GM12873 (cell line): ENCODE results near the gene ARFGAP2.

ENCODE experiments used
- TF ChIP-seq, protein P1 (sequence below): IDR thresholded peaks from 2 replicates; pipeline ENCODE4 v1.5.1; 2012; ENCODE audit warnings: low read depth, mild to moderate bottlenecking, moderate library complexity, low read length, control low read depth; ENCODE audit not compliant: insufficient read depth; ENCODE audit errors: missing control alignments

ARFGAP2 gene

GRCh38 chr11:47125083-47125482 is 51.6 kb downstream of the ARFGAP2 start:
- TF ChIP-seq, protein P1, sequence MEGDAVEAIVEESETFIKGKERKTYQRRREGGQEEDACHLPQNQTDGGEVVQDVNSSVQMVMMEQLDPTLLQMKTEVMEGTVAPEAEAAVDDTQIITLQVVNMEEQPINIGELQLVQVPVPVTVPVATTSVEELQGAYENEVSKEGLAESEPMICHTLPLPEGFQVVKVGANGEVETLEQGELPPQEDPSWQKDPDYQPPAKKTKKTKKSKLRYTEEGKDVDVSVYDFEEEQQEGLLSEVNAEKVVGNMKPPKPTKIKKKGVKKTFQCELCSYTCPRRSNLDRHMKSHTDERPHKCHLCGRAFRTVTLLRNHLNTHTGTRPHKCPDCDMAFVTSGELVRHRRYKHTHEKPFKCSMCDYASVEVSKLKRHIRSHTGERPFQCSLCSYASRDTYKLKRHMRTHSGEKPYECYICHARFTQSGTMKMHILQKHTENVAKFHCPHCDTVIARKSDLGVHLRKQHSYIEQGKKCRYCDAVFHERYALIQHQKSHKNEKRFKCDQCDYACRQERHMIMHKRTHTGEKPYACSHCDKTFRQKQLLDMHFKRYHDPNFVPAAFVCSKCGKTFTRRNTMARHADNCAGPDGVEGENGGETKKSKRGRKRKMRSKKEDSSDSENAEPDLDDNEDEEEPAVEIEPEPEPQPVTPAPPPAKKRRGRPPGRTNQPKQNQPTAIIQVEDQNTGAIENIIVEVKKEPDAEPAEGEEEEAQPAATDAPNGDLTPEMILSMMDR, result no peak

- TF ChIP-seq, protein P1, result no peak
Measured at GRCh38 chr11:47124675-47125074, 52.0 kb downstream of the ARFGAP2 start.

DNA sequence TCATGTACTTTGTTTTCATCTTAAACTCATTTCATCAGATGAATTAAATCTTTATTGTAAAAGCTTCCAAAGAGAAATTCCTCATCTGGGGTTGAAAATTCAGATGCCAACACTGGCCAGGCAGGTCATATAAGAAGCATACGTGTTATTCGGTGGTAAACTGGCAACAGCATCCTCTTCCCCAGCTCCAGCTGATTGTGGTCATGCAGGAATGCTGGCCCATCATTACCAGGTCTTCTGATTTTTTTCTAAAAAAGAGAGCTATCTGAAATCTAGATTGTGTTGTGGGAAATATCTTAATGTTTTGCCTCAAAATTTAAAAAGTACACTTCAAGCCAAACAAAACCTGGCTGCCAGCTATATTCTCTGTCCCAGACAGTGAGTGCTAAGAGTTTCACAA is 53.6 kb downstream of the ARFGAP2 start:
- TF ChIP-seq, protein P1, result no peak

DNA sequence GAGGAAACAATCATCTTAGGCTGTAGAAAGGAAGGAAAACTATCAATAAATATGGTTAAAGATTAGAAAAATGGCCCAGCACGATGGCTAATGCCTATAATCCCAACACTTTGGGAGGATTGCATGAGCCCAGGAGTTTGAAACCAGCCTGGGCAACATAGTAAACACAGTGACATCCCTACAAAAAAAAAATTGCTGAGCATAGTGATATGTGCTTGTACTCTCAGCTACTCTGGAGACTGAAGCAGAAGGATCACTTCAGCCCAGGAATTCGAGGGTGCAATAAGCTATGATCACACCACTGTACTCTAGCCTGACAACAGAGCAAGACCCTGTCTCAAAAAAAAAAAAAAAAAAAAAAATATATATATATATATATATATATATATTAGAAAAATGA is 54.9 kb downstream of the ARFGAP2 start:
- TF ChIP-seq, protein P1, result no peak

DNA sequence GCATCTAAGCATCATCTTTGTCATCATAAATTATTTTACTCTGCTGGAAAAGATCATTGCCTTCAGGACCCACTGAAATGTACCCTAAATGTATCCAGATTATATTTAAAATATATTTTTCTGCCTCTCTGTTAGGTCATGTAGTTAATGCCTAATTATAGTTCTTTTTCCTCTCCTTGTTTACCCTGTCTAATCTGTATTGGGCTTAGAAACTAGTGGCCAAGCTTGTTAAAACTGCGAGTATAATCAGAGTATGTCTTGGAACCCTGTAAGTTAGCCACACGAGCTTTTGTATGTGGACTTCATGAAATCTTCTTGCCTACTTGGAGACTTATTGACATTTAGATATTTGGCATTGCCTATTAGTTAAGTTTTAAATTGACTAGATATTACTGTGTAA is 55.6 kb downstream of the ARFGAP2 start:
- TF ChIP-seq, protein P1, result no peak
